ENCODE results near the gene AS3MT.
"Not testable (repeated sequence)": the region's sequence is repeated elsewhere in the genome, so short reads cannot be mapped to it uniquely, and the experiment has no call there.

The AS3MT gene, protein sequence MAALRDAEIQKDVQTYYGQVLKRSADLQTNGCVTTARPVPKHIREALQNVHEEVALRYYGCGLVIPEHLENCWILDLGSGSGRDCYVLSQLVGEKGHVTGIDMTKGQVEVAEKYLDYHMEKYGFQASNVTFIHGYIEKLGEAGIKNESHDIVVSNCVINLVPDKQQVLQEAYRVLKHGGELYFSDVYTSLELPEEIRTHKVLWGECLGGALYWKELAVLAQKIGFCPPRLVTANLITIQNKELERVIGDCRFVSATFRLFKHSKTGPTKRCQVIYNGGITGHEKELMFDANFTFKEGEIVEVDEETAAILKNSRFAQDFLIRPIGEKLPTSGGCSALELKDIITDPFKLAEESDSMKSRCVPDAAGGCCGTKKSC

DNA sequence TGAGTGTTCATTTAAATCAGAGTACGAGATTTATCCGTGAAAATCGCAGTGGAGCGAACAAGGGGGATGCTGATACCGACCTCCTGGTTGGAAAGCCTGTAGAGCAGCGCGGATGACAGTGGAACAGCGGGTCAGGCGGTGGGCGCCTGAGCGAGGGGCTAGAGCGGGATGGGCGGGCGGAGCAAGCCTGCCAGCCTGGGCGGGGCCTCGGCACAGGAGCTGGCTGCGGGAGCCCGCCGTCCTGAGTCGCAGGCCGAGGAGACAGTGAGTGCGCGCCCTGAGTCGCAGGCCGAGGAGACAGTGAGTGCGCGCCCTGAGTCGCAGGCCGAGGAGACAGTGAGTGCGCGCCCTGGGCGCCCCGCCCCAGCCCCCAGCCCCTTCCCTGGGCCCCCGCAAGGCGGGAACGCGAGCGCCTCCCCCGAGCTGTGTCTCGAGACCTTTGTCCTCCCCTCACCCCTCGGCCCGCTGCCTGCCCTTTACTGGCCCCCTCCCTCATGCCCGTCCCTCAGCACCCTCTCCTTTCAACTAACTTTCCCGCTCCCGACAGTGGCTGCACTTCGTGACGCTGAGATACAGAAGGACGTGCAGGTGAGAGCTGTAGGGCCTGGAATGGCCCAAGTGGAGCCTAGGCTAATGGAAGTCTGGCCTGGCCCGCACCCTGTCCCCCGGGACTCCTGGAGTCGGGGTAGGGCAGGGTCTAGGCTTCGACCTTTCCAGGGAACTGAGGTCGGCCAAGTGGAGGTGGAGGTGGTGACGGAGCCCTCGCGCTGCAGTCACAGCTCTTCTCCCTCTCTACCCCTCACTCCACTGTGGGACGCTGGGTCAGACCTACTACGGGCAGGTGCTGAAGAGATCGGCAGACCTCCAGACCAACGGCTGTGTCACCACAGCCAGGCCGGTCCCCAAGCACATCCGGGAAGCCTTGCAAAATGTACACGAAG, at the start of gene AS3MT:
Gene AS3MT (plus strand): TSS at position 213 of the 941 bp plus-strand sequence. CDS start 123 bp downstream, at position 336.
- FAIRE-seq (no peak), DNase-seq (ENCODE audit: insufficient read length, low spot score) (no peak)

DNA sequence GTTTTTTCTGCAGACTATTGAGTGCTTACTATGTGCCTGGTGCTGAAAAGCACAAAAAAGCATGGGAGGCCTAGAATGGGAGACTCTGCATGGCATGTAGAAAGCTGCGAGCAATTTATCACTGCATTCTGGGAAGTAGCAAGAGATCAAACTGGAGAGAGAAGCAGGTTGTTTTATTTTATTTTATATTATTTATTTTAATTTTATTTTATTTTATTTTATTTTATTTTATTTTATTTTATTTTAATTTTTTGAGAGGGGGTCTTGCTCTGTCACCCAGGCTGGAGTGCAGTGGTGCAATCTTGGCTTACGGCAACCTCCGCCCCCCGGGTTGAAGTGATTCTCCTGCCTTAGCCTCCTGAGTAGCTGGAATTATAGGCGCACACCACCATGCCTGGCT, 49.3 kb upstream of the AS3MT start:
- FAIRE-seq; DNase-seq (ENCODE audit: insufficient read length, low spot score): not testable (repeated sequence)

DNA sequence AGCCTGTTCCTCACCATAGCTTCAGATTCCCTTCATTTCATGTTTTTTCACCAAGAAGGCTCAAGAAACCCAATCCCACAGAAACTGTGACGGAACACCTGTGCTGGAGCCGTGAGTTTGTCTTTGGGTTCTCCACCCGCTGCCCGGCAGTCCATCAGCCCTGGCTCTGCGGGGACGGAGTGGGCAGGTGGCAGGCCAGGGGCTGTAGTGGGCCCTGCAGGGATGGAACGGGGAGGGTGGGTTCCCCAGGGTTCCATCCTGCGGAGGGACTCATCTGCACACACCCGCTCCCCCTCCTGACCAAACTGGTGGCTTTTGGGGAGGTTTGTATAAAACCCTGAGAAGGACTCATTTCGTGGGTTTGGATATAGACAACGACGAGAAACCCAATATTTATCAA, 47.0 kb upstream of the AS3MT start:
- no peak for DNase-seq (ENCODE audit: insufficient read length, low spot score)
- no peak for FAIRE-seq

DNA sequence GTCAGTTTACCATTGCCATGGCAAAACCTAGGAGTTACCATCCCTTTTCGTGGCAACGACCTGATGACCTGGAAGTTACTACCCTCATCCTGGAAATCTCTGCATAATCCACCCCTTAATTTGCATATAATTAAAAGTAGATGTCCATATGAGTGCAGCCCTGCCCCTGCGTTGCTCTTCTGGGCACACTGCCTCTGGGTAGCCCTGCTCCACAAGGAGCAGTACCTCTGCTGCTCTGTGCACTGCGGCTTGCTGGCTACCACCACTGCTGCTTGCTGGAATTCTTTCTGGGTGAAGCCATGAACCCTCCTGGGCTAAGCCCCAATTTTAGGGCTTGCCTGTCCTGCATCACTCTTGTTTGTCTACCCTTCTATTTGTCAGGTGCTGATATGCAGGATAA, 44.6 kb upstream of the AS3MT start:
- no peak for DNase-seq (ENCODE audit: insufficient read length, low spot score)
- no peak for FAIRE-seq

DNA sequence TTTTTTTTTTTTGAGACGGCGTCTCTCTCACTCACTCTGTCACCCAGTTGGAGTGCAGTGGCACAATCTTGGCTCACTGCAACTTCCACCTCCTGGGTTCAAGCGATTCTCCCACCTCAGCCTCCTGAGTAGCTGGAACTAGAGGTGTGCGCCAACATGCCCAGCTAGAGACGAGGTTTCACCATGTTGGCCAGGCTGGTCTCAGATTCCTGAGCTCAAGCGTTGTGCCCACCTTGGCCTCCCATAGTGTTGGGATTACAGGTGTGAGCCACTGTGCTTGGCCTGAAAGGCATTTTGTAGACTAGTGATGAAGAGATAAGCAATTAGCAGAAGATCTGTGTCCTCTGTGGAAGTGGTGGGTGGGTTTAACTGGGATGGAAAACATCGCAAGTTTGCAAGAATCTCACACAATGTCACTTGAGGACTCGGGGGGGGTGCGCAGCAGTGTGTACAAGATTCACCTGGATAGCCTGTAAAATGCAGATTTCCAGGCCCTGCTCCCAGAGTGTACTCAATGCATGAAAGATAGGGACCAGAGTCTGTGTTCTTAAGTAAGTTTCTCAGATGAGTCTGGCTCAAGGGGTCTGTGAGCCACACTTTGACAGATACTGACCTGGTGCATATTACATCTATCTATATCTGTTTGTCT, 43.0 kb upstream of the AS3MT start:
- no peak for FAIRE-seq
- DNase-seq (ENCODE audit: insufficient read length, low spot score): no peak

DNA sequence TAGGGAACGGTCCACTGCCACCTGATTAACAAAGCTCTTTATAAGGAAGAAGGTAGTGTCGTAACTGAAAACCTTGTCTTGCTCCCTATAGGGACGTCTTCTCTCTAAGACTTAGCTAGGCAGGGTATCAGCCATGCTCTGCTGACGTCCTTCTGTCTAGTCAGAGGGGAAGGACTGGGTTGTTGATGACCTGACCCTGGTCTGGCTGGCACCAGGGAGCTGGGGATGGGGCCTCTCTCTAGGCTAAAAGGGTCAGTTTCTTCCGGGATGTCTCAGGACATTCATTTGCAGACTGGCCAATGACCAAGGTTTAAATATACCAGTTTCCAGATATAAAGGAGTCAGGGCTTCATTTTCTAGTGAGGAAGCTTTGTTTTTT, 41.7 kb upstream of the AS3MT start:
- FAIRE-seq (no peak), DNase-seq (ENCODE audit: insufficient read length, low spot score) (no peak)

DNA sequence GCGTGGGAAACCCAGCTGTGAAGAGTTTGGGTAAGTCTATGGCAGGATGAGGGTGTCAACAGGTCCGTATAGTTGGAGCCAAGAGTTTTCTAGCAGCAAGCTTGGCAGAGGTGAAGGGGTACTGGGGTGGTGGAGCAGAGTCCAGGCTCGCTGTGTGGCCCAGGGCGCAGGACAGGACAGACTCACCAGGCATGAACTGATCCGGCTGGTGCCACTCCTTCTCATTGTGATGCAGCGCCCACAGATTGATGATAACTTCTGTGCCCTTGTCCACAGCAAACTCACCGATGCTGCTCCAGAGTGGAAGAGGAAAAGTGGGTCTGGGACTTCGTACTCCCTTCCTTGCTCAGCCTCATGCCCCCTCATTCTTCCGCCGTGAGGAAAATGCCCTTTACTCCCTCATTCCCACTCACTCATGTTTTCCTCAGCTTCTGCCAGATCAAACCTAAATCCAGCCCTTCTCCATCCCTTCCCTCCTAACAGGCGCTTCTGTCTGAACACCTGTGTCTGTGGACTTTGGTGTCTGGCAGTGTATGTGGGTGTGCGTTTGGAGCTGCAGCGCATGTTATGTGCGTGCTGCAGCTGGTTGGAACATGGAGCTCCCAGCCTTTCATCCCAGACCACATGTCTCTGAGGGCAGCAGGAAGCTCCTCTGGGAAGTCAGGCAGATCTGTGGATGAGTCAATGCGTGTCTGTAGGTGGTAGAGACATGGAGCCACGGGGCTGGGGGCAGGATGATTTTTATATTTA, 37.8 kb upstream of the AS3MT start:
- DNase-seq (ENCODE audit: insufficient read length, low spot score): no peak
- no peak for FAIRE-seq

DNA sequence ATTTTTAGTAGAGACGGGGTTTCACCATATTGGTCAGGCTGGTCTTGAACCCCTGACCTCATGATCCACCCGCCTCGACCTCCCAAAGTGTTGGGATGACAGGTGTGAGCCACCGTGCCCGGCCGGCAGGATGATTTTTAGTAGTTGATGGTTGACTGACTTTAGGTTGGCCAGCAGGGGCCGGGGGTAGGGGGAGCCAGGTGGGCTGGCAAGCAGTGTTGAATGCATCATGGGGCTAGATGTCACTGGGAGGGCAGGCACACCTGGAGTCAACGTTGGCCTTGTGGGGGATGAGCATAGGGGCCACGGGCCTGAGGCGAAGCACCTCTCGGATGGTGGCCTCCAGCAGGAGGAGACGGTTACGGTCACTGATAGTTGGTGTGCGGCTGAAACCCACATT, 37.0 kb upstream of the AS3MT start:
- DNase-seq (ENCODE audit: insufficient read length, low spot score) (no peak), FAIRE-seq (no peak)

DNA sequence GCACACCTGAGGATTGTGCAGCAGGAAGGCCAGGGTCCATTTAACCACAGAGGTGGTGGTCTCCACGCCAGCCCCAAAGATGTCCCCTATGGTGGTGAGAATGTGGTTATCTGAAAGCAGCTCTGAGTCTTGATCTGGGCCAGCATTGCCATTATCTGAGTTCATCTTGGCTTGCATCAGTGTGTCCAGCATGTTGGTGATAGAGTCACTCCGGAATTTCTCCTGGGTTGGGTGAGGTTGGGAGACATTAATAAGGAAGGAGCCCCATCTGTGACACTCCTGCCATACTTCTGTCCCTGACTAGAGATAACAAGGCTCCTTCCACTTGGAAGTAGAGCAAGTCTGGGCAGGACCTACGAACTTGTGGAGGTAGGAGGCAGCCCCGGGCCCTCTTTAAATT, 36.3 kb upstream of the AS3MT start:
- FAIRE-seq (no peak), DNase-seq (ENCODE audit: insufficient read length, low spot score) (no peak)

DNA sequence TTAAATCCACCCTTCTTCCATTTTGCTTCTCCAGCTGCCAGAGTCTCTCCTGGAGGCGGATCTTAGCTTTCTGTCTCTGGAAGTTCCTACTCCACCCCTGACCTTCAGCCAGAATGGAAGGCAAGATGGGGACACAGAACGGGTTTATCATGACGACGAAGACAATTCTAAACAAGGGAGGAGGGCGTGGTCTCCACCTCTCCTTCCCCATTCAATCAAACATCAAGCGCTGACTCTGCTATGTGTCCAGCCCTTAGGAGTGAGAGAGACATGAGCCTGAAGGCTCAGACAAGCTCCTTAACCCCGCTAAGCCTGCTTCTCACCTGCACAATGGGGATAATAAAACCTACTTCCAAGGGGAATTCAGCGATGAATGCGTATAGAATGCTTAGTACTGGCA, 35.1 kb upstream of the AS3MT start:
- FAIRE-seq (no peak), DNase-seq (ENCODE audit: insufficient read length, low spot score) (no peak)

DNA sequence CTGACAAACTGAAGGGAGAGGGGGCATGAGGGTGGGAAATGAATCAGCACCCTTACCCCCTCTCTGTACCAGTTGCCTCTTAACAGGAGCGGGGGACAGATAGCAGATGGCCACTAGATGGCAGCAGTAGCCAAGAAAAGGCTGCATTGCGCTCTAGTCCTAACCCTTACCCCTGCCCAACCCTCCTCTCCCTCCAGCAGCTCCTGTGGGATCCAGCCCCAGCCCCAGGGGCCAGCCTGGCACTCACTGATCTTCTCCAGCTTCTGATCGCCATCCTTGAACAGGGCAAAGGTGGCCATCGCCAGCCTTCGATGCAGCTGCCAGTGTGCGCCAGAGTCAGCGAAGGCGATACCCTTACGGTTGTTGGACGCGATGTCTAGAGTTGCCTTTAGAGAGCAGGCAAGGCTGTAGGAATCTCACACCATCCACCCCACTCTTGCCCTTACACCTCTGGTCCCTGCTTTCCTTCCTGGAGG, 34.2 kb upstream of the AS3MT start:
- peak; percentile 70 for DNase-seq (ENCODE audit: insufficient read length, low spot score)
- FAIRE-seq: peak; percentile 91

DNA sequence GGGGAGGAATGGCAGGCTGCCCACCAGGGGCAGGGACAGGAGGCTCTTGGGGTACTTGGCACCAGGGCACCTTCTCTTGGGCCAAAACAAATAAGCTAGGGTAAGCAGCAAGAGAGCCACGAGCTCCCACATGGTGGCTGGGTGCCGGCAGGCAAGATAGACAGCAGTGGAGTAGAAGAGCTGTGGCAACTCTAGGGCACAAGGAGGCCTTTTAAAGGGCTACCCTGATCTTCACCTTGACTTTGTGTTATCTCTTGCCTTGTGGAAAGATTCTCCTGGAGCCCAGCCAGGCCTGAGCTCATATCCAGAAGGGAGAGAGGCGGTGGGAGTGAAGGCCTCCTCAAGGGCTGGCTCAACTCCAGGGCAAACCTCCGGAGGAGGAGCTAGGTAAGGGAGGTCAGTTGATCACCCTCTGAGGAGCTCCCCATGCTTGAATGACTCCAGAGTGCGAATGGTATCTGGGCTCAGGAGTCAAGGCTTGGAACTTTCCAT, 32.0 kb upstream of the AS3MT start, which contains the start of gene CYP17A1:
Gene CYP17A1 (minus strand): TSS at position 184 of the 492 bp plus-strand sequence. CDS start 52 bp downstream, at position 132.
- DNase-seq (ENCODE audit: insufficient read length, low spot score) (no peak), FAIRE-seq (no peak)

DNA sequence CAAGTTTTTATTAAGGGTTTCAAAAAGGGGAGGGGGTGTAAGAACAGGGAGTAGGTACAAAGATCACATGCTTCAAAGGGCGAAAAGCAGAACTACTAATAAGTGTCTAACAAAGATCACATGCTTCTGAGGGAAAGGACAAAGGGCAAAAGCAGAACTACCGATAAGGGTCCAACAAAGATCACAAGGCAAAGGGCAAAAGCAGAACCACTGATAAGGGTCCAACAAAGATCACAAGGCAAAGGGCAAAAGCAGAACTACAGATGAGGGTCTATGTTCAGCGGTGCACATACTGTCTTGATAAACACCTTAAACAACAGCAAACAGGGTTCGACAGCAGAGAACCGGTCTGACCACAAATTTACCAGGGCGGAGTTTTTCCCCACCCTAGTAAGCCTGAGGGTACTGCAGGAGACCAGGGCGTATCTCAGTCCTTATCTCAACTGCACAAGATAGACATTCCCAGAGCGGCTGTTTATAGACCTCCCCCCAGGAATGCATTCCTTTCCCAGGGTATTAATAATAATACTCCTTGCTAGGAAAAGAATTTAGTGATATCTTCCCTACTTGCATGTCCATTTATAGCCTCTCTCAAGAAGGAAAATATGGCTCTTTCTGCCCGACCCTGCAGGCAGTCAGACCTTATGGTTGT, 30.9 kb upstream of the AS3MT start:
- not testable (repeated sequence) for FAIRE-seq; DNase-seq (ENCODE audit: insufficient read length, low spot score)

DNA sequence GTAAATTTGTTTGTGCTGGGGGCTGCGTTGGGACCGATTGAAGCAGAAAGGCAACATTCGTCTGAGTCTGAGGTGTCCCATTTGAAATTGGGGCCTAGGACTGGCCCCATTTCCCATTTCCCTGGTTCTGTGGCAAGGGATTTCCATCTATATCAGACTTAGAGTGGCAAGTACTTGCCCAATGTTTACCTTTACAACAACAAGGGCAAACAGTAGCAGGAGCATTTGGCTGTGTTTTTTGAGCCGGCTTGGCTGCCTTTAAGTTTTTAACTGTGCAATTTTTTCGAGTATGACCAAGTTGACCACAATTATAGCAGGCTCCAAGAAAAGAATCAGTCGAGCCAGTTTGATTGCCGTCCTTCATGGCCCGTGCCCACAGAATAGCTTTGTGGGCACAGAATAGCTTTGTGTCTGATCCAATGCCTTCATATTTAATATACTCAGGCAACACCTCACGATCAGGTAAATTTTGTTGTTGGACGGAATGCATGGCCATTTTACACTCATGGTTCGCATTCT, 27.4 kb upstream of the AS3MT start:
- no peak for FAIRE-seq

DNA sequence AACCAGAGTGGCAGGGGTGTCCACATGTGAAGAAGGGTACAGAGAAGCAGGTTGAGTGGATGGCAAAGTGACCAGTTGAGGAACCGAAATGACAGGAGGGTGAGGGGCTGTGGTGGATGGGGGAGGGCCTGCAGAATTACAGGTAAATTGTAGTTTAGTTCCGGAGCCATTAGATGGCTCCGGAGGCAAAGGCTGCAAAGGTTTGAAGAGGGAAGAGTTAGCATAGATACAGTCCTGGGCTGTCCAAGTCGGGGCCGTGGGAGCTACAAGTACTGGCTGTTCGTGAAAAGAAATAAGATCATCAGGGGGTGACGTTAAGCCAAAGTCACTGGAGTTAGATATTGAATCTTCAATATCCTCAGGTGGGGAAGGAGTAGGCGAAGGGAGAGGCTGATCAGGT, 26.1 kb upstream of the AS3MT start:
- not testable (repeated sequence) for FAIRE-seq; DNase-seq (ENCODE audit: insufficient read length, low spot score)

More for the DNA sequence above, 27.4 kb upstream of the AS3MT start:
- DNase-seq (ENCODE audit: insufficient read length, low spot score): no peak

DNA sequence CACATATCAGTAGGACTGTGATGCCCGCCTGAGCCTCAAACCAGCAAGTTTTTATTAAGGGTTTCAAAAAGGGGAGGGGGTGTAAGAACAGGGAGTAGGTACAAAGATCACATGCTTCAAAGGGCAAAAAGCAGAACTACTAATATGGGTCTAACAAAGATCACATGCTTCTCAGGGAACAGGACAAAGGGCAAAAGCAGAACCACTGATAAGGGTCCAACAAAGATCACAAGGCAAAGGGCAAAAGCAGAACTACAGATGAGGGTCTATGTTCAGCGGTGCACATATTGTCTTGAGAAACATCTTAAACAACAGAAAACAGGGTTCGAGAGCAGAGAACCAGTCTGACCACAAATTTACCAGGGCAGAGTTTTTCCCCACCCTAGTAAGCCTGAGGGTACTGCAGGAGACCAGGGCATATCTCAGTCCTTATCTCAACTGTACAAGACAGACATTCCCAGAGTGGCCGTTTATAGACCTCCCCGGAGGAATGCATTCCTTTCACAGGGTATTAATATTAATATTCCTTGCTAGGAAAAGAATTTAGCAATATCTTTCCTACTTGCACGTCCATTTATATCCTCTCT, 25.0 kb upstream of the AS3MT start:
- not testable (repeated sequence) for FAIRE-seq

DNA sequence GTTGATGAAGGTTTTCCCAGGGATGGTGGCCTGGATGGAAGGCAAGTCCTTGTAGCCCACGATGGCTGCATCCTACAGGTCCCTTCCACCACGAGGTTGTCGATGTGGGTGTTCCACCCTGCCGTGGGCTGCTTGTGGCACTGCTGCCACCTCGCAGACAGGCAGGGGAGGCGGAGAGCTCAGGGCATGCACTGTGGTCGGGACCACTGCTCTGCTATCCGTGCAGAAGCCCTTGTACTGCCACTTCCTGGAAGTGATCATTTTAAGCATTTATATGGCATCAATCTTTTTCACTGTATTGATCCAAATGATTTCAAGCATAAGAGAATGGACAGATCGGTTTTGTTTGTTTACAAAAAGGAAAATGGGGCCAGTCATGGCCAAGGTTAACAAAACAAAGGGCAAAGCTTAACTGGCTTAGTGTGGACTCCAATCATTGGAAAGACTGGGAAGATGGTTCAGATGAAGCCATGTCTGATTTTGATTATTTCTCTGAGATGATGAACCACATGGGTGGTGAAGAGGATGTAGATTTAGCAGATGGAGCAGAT, 23.8 kb upstream of the AS3MT start:
- DNase-seq (ENCODE audit: insufficient read length, low spot score): no peak
- FAIRE-seq: no peak

More for the DNA sequence above, 25.0 kb upstream of the AS3MT start:
- not testable (repeated sequence) for DNase-seq (ENCODE audit: insufficient read length, low spot score)

DNA sequence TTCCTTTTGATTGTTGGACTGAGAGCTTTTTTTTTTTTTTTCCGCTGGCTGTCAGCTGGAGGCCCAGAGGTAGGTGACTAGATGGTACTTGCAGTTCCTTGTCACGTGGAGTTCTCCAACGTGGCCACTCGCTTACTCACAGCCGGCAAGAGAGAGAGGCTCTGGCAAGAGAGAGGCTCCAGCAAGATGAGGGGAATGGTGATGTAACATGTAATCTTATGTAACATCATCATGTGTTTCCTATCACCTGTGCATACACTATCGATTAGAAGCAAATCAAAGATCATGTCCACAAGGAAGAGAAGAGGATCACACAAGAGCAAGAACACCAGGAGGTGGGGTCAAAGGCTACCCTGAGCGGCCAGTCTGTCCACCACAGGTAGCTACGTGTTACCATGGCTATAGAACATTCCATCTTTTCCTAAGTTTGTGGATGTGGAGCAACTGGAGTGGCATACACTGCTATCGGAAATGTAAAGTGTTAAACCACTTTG, 19.2 kb upstream of the AS3MT start:
- no peak for DNase-seq (ENCODE audit: insufficient read length, low spot score)
- no peak for FAIRE-seq

Data from GM19239 (cell line).